GM12878 (cell line): ENCODE data around the gene ECSIT. TPM values are rescaled to one million over a fixed set of nuclear protein-coding genes. Genes with fewer than 3 reads are reported as not detected.

Experiments used
- BCL11A ChIP-seq: IDR thresholded peaks from 2 replicates; pipeline ENCODE4 v1.6.1; 2011; ENCODE audit warnings: low read depth, low read length
- BCL3 ChIP-seq: IDR thresholded peaks from 2 replicates; pipeline ENCODE4 v1.6.1; 2011; ENCODE audit warnings: borderline replicate concordance, low read depth, mild to moderate bottlenecking, moderate library complexity, low read length; ENCODE audit not compliant: insufficient read depth, poor library complexity, severe bottlenecking
- CBX3 ChIP-seq: fragments of 200-600 bp; sonication (generic); IDR thresholded peaks from 2 replicates; pipeline ENCODE4 v1.6.1; 2016; ENCODE audit warnings: low read depth, borderline replicate concordance
- CBX5 ChIP-seq: sonication (generic); IDR thresholded peaks from 2 replicates; pipeline ENCODE4 v1.6.1; 2016; ENCODE audit warnings: low read depth, moderate library complexity, mild to moderate bottlenecking, inconsistent platforms
- E4F1 ChIP-seq: fragments of 450-650 bp; IDR thresholded peaks from 2 replicates; pipeline ENCODE4 v1.6.1; 2018; ENCODE audit warnings: borderline replicate concordance, mild to moderate bottlenecking; ENCODE audit not compliant: partially characterized antibody
- ELK1 ChIP-seq: IDR thresholded peaks from 2 replicates; pipeline ENCODE4 v1.6.1; 2012; ENCODE audit warnings: low read depth, low read length, improper control_type of control experiment
- HDAC2 ChIP-seq: fragments of 200-600 bp; sonication (generic); IDR thresholded peaks from 2 replicates; pipeline ENCODE4 v1.6.1; 2017
- HDGF ChIP-seq: fragments of 450-650 bp; IDR thresholded peaks from 2 replicates; pipeline ENCODE4 v1.6.1; 2016; ENCODE audit warnings: antibody characterized with exemption
- IRF4 ChIP-seq: IDR thresholded peaks from 2 replicates; pipeline ENCODE4 v1.6.1; 2011; ENCODE audit warnings: low read depth, low read length
- KLF5 ChIP-seq: fragments of 450-650 bp; IDR thresholded peaks from 2 replicates; pipeline ENCODE4 v1.6.1; 2014; ENCODE audit warnings: mild to moderate bottlenecking; ENCODE audit not compliant: partially characterized antibody
- NR2C1 ChIP-seq: fragments of 450-650 bp; IDR thresholded peaks from 2 replicates; pipeline ENCODE4 v1.6.1; 2017; ENCODE audit warnings: antibody characterized with exemption, mild to moderate bottlenecking, moderate library complexity
- PAX5 ChIP-seq: IDR thresholded peaks from 2 replicates; pipeline ENCODE4 v1.6.1; 2011; ENCODE audit warnings: low read depth, low read length, borderline replicate concordance
- RCOR1 ChIP-seq: conservative IDR thresholded peaks from 2 replicates; pipeline ENCODE4 v1.6.1; 2012; ENCODE audit warnings: low read depth, low read length, improper control_type of control experiment
- REST ChIP-seq: IDR thresholded peaks from 2 replicates; pipeline ENCODE4 v1.6.1; 2012; ENCODE audit warnings: mild to moderate bottlenecking, low read depth, low read length
- SIX5 ChIP-seq: IDR thresholded peaks from 2 replicates; pipeline ENCODE4 v1.6.1; 2011; ENCODE audit warnings: mild to moderate bottlenecking, low read depth, low read length, moderate library complexity; ENCODE audit not compliant: severe bottlenecking
- SMAD5 ChIP-seq: IDR thresholded peaks from 2 replicates; pipeline ENCODE4 v1.6.1; 2016; ENCODE audit warnings: antibody characterized with exemption, low read depth
- SMC3 ChIP-seq: IDR thresholded peaks from 2 replicates; pipeline ENCODE4 v1.6.1; 2011; ENCODE audit warnings: low read length, improper control_type of control experiment, borderline replicate concordance
- SP1 ChIP-seq: IDR thresholded peaks from one replicate; pipeline ENCODE4 v1.6.1; 2011; ENCODE audit warnings: low read depth, low read length
- SREBF2 ChIP-seq: IDR thresholded peaks from 2 replicates; pipeline ENCODE4 v1.6.1; 2012; ENCODE audit warnings: mild to moderate bottlenecking, low read length
- SUPT20H ChIP-seq: IDR thresholded peaks from 2 replicates; pipeline ENCODE4 v1.6.1; 2011; ENCODE audit warnings: low read depth, mild to moderate bottlenecking, low read length, moderate library complexity, borderline replicate concordance; ENCODE audit not compliant: control insufficient read depth
- TARDBP ChIP-seq: IDR thresholded peaks from 2 replicates; pipeline ENCODE4 v1.6.1; 2016; ENCODE audit warnings: borderline replicate concordance
- YY1 ChIP-seq: IDR thresholded peaks from 2 replicates; pipeline ENCODE4 v1.6.1; 2011; ENCODE audit warnings: low read depth, mild to moderate bottlenecking, low read length
- polyA plus RNA-seq, 11 experiments: library from polyadenylated mRNA; depleted of rRNA in 4 of 11; unstranded in 6 of 11; stranded (reverse) in 5 of 11; fragments of >200 nt; fragmentation: Nextera tagmentation in 4 of 11; fragmentation: Illumina TruSeq in 1 of 11; extraction: Ambion mirVana in 4 of 11; extraction: Trizol in 1 of 11; gene quantifications; 1 replicate in 1 of 11; 2 replicates in 10 of 11; pipeline versions ENCODE4 v1.2.1 to v1.2.3, GENCODE V29; 2011 to 2016; ENCODE audit warnings: inconsistent platforms in 2 of 11, missing spikeins in 2 of 11, low read depth in 1 of 11
- total RNA-seq, 4 experiments: library from RNA; depleted of rRNA in 3 of 4; stranded (reverse); fragments of >200 nt in 3 of 4; fragmentation: Illumina TruSeq in 1 of 4; extraction: Trizol in 1 of 4; gene quantifications; 2 replicates each; pipeline versions ENCODE4 v1.2.1 to v1.2.3, GENCODE V29; 2013 to 2021
- TF ChIP-seq, protein P1 (sequence below): IDR thresholded peaks from 2 replicates; pipeline ENCODE4 v1.6.1; 2011; ENCODE audit warnings: borderline replicate concordance, low read depth, mild to moderate bottlenecking, moderate library complexity, mixed read lengths, low read length; ENCODE audit not compliant: insufficient read depth; ENCODE audit errors: extremely low read length

The ECSIT gene
- total and polyA plus RNA-seq, 10 of the 15 experiments (the other 5 are each of a cell fraction or from before 2014, with no cell fraction given), result 1.0 to 59.6 (median 41.3) TPM

- no peak for TF ChIP-seq REST
- peak; percentile 68 for TF ChIP-seq NR2C1
- no peak for TF ChIP-seq CBX5
- no peak for TF ChIP-seq BCL11A
- TF ChIP-seq, protein P1, sequence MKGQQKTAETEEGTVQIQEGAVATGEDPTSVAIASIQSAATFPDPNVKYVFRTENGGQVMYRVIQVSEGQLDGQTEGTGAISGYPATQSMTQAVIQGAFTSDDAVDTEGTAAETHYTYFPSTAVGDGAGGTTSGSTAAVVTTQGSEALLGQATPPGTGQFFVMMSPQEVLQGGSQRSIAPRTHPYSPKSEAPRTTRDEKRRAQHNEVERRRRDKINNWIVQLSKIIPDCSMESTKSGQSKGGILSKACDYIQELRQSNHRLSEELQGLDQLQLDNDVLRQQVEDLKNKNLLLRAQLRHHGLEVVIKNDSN, result no peak
- no peak for TF ChIP-seq SMC3
- TF ChIP-seq SREBF2, result peak; percentile 93
- TF ChIP-seq YY1, result peak; percentile 48; the same call in 1 of the 2 replicates
- peak; percentile 87 for TF ChIP-seq ELK1
- no peak for TF ChIP-seq CBX3
- no peak for TF ChIP-seq BCL3
- TF ChIP-seq PAX5, result no peak
- no peak for TF ChIP-seq RCOR1
- TF ChIP-seq IRF4, result no peak
- no peak for TF ChIP-seq SUPT20H
- no peak for TF ChIP-seq KLF5
- no peak for TF ChIP-seq SP1
- no peak for TF ChIP-seq HDGF
- TF ChIP-seq HDAC2, result no peak
- no peak for TF ChIP-seq E4F1
- peak; percentile 61 for TF ChIP-seq SIX5
- peak; percentile 84; the same call in 1 of the 2 replicates for TF ChIP-seq TARDBP
- TF ChIP-seq SMAD5, result no peak
These were observed 23.3 kb downstream of the ECSIT start, which contains the start of gene ZNF653 (continued) for GRCh38 chr19:11505504-11506100.
